Sigmoid colon (tissue), 7 donors: ENCODE data around the gene HILPDA. TPM values are rescaled to one million over a fixed set of nuclear protein-coding genes. Genes with fewer than 3 reads are reported as not detected.

ENCODE experiments used
- DNase-seq: peaks from one replicate; pipeline ENCODE4 v3.0.0-alpha.2; 2019
- H3K27ac ChIP-seq, 4 donors: fragments of 200-600 bp; sonication (generic); one replicate each; pipeline ENCODE4 v1.5.1; 2016 to 2019; ENCODE audit warnings: mild to moderate bottlenecking in 1 of 4
- H3K27me3 ChIP-seq, 3 donors: fragments of 200-600 bp; sonication (generic); one replicate each; pipeline ENCODE4 v1.5.1; 2019; ENCODE audit warnings: mild to moderate bottlenecking in 1 of 3
- H3K36me3 ChIP-seq, 4 donors: fragments of 200-600 bp; sonication (generic); one replicate each; pipeline ENCODE4 v1.5.1; 2016 to 2019
- H3K4me1 ChIP-seq, 4 donors: fragments of 200-600 bp; sonication (generic); one replicate each; pipeline ENCODE4 v1.5.1; 2017 to 2019
- H3K4me3 ChIP-seq, 4 donors: fragments of 200-600 bp; sonication (generic); one replicate each; pipeline ENCODE4 v1.5.1; 2017 to 2019; ENCODE audit warnings: mild to moderate bottlenecking in 2 of 4, moderate library complexity in 1 of 4
- H3K9me3 ChIP-seq, 4 donors: fragments of 200-600 bp in 3 of 4; sonication (generic) in 3 of 4; one replicate each; pipeline versions ENCODE4 v1.5.1 to v1.6.1; 2013 to 2019
- CTCF ChIP-seq, 4 experiments: fragments of 450-650 bp in 3 of 4; fragments of 200-600 bp in 1 of 4; IDR thresholded peaks; one replicate each; pipeline ENCODE4 v1.5.1; 2016 to 2019; ENCODE audit warnings: antibody characterized with exemption in 4 of 4, mild to moderate bottlenecking in 3 of 4, moderate library complexity in 2 of 4
- EP300 ChIP-seq, 4 donors: sonication (generic); formaldehyde crosslinking; IDR thresholded peaks; one replicate each; pipeline ENCODE4 v1.6.1; 2017; ENCODE audit warnings: antibody characterized with exemption in 4 of 4
- POLR2A ChIP-seq, 2 donors: fragments of 450-650 bp; IDR thresholded peaks; one replicate each; pipeline ENCODE4 v1.6.1; 2016; ENCODE audit warnings: antibody characterized with exemption in 2 of 2, mild to moderate bottlenecking in 2 of 2, moderate library complexity in 2 of 2
- POLR2AphosphoS5 ChIP-seq, 4 donors: sonication (generic); formaldehyde crosslinking; IDR thresholded peaks; one replicate each; pipeline ENCODE4 v1.6.1; 2017; ENCODE audit warnings: antibody characterized with exemption in 4 of 4
- WGBS, 2 donors: extraction: QIAGEN DNeasy Blood & Tissue Kit; methylation state at CpG; one replicate each; pipeline ENCODE4 v1.1.7; 2013; 5-methylcytosine and 5-hydroxymethylcytosine counted together
- intact Hi-C: fragments of 100-400 bp; cut with DNase I; formaldehyde crosslinking; loops from one replicate; pipeline ENCODE4 v1.15.1; 2023
- polyA plus RNA-seq, 3 donors: library from polyadenylated mRNA; stranded (reverse); fragments of 200-250 nt; gene quantifications; one replicate each; pipeline ENCODE4 v1.2.3, GENCODE V29; 2013
- total RNA-seq, 4 donors: library from RNA; depleted of rRNA; stranded (reverse); fragments of >200 nt; gene quantifications; one replicate each; pipeline ENCODE4 v1.1.0, GENCODE V29; 2016
- donor health status: healthy with polysubstance abuse.
- donor health status: Bipolar disorder and iron deficiency.
- donor health status: healthy.

The HILPDA gene
- total and polyA plus RNA-seq, 7 donors = 3.6 to 12.8 (median 10.9) TPM

- intact Hi-C loops = no loop called here
- Histone ChIP-seq H3K36me3 (no peaks in the 10 kb centered on the region), H3K27ac (no peak overlapping the region), H3K4me3 (no peak overlapping the region), H3K9me3 (no peaks in the 10 kb centered on the region), H3K4me1 (no peaks in the 10 kb centered on the region), H3K27me3 (no peaks in the 10 kb centered on the region)
- WGBS, 2 donors = 17 to 61% methylated on average over 3 of the region's 3 CpGs
- DNase-seq = no peak
- TF ChIP-seq POLR2AphosphoS5 (IDR thresholded peaks at IDR 0.05) (no peak), EP300 (IDR thresholded peaks at IDR 0.05) (no peak), POLR2A (IDR thresholded peaks at IDR 0.05) (no peak), CTCF (IDR thresholded peaks at IDR 0.05) (no peak)
These were observed 20.4 kb upstream of the HILPDA start for GRCh38 chr7:128435327-128435686.

GRCh38 chr7:128437426-128438332 lies 18.0 kb upstream of the HILPDA start:
- TF ChIP-seq CTCF (IDR thresholded peaks at IDR 0.05) (no peak), EP300 (IDR thresholded peaks at IDR 0.05) (no peak), POLR2AphosphoS5 (IDR thresholded peaks at IDR 0.05) (no peak), POLR2A (IDR thresholded peaks at IDR 0.05) (no peak)
- Histone ChIP-seq H3K36me3 (no peaks in the 10 kb centered on the region), H3K9me3 (no peaks in the 10 kb centered on the region), H3K27me3 (no peaks in the 10 kb centered on the region), H3K4me1 (no peaks in the 10 kb centered on the region), H3K27ac (no peak overlapping the region), H3K4me3 (no peak overlapping the region)
- intact Hi-C loops = no loop called here
- 65 to 88% methylated on average over 8 of the region's 8 CpGs for whole genome bisulfite sequencing, 2 donors
- DNase-seq = no peak

GRCh38 chr7:128442356-128442755 lies 13.3 kb upstream of the HILPDA start:
- intact Hi-C loops = no loop called here
- TF ChIP-seq POLR2A (IDR thresholded peaks at IDR 0.05) (no peak), CTCF (IDR thresholded peaks at IDR 0.05) (no peak), POLR2AphosphoS5 (IDR thresholded peaks at IDR 0.05) (no peak), EP300 (IDR thresholded peaks at IDR 0.05) (no peak)
- Histone ChIP-seq H3K9me3 (no peaks in the 10 kb centered on the region), H3K4me1 (no peaks in the 10 kb centered on the region), H3K36me3 (no peaks in the 10 kb centered on the region), H3K27ac (no peak overlapping the region), H3K27me3 (no peaks in the 10 kb centered on the region), H3K4me3 (no peak overlapping the region)
- DNase-seq = no peak
- 19 to 72% methylated on average over 3 of the region's 3 CpGs for WGBS, 2 donors

- Histone ChIP-seq H3K9me3 (no peaks in the 10 kb centered on the region), H3K36me3 (no peaks in the 10 kb centered on the region), H3K4me3 (no peak overlapping the region), H3K27ac (no peak overlapping the region), H3K4me1 (no peaks in the 10 kb centered on the region), H3K27me3 (no peaks in the 10 kb centered on the region)
- intact Hi-C loops = no loop called here
- DNase-seq = no peak
- WGBS, 2 donors = 17 to 62% methylated on average over 7 of the region's 7 CpGs
- no peak for TF ChIP-seq CTCF (IDR thresholded peaks at IDR 0.05)
- no peak for TF ChIP-seq POLR2AphosphoS5 (IDR thresholded peaks at IDR 0.05)
- TF ChIP-seq EP300 (IDR thresholded peaks at IDR 0.05) = no peak
- no peak for TF ChIP-seq POLR2A (IDR thresholded peaks at IDR 0.05)
These were observed 11.7 kb upstream of the HILPDA start for GRCh38 chr7:128443831-128444600.
